ENCODE data around the gene NAA25.

The NAA25 gene

GRCh38 chr12:112108202-112109079 is at the start of gene NAA25:
NAA25 (minus strand) TSS chr12:112108783; CDS start chr12:112108773, 10 bp downstream.
- DNase-seq = peak; percentile 82

- DNase-seq = no peak
Measured at GRCh38 chr12:112153893-112154219, 45.3 kb upstream of the NAA25 start.

GRCh38 chr12:112153181-112153892 is 44.8 kb upstream of the NAA25 start:
- DNase-seq = no peak

DNA sequence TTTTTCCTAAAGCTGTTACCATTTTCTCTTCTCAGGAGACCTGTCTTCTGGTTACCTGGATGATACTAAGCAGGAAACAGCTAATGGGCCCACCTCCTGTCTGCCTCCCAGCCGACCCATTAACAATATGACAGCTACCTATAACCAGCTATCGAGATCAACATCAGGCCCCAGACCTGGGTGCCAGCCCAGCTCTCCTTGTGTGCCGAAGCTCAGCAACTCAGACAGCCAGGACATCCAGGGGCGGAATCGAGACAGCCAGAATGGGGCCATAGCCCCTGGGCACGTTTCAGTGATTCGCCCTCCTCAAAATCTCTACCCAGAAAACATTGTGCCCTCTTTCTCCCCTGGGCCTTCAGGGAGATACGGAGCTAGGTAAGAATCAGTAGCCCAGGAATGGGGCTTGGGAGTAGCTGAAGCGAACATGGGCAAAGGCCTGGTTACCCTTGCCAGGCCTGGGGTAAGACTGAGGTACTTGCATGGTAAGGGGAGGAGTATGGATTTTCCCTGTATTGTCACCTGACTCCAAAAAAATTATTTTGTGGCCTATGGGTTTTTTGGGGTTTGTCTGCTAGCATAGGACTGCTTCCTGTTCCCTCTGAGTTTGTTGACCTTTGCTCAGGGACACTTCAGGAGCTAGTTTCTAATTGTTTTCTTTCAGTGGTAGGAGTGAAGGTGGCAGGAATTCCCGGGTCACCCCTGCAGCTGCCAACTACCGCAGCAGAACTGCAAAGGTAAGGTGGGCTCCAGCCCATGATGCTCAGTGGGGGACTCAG is 43.4 kb upstream of the NAA25 start:
- DNase-seq = no peak

DNA sequence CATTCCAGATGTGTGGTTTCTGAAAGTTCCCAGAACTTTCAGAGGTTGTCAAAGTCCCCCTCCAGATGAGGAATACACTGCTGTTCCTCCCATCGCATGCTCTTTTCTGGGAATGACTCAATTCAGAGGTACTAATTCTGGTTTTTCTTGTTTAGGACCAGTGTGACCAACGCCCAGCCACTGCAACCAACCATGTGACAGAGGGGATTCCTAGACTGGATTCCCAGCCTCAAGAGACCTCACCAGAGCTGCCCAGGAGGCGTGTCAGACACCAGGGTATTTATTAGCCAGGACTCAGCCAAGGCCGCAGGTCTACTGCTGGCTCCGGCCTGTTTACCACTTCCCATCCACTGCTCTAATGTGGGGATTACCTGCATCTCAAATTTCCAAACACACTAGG is 41.0 kb upstream of the NAA25 start:
- no peak for DNase-seq

GRCh38 chr12:112148031-112148513 is 39.5 kb upstream of the NAA25 start:
- DNase-seq = peak; percentile 43

DNA sequence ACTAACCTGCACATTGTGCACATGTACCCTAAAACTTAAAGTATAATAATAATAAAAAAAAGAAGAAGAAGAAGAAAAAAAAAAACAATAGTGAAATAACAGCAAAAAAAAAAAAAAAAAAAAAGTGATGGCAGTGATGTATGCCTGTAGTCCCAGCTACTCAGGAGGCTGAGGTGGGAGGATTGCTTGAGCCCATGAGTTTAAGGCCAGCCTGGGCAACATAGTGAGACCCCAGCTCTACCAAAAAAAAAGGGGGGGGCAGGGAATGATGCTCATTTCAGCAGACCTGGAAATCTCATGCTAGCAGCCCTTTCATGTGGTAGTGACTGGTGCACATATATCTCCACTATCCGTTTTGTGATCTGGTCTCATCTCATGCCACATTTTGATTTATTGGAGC is 37.5 kb upstream of the NAA25 start:
- DNase-seq = no peak

DNA sequence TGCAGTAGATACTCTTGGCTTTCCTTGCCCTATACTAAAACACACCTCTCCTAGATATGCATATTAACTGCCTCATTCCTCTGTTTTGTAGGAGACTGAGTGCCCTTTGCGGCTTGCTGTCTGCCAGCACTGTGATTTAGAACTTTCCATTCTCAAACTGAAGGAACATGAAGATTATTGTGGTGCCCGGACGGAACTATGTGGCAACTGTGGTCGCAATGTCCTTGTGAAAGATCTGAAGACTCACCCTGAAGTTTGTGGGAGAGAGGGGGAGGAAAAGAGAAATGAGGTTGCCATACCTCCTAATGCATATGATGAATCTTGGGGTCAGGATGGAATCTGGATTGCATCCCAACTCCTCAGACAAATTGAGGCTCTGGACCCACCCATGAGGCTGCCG is 32.1 kb upstream of the NAA25 start:
- no peak for DNase-seq

GRCh38 chr12:112134731-112135130 is 26.1 kb upstream of the NAA25 start:
- no peak for DNase-seq

DNA sequence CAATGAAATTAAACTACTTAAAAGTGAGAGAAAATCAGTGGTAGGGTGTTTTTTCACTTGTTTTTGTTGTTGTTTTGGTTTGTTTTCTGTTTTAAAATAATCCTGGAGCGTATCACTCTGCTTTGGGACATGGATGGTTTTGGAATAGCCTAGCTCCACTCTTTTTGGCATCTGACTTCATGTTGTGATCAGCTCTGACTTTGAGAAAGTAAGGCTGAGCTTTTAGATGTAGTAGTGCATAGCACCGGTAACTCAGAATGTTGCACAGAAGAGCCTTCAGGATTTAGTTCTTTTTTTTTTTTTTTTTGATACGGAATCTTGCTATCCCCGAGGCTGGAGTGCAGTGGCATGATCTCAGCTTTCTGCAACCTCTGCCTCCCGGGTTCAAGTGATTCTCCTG is 24.8 kb upstream of the NAA25 start:
- no peak for DNase-seq

- no peak for DNase-seq
Measured at GRCh38 chr12:112131686-112132085, 23.1 kb upstream of the NAA25 start.

DNA sequence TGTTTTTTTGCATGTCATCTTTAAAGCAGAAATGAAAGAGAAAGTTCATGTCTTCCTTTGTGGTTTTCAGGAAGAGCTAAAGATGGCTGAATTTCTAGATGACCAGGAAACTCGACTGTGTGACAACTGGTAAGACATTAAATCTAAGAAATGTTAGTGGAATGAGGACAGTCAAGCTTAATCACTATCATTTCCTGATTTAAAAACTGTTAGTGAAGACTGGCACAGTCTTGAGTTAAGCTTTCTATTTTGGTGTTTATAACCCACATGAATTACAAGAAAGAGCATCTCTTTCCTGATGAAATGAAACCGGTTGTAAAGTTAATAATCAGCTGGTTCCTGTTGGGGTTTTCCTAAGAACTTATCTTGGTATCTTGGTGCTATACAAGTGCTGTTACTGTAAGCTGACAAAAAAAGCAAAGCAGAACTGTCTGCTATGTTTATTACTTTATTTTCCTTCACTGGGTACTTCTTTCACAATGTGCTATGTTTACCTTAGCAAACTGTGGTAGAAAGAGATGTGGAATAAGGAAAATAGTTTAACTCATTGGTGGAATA is 21.9 kb upstream of the NAA25 start:
- DNase-seq = no peak

GRCh38 chr12:112126911-112127310 is 18.3 kb upstream of the NAA25 start:
- DNase-seq = no peak

DNA sequence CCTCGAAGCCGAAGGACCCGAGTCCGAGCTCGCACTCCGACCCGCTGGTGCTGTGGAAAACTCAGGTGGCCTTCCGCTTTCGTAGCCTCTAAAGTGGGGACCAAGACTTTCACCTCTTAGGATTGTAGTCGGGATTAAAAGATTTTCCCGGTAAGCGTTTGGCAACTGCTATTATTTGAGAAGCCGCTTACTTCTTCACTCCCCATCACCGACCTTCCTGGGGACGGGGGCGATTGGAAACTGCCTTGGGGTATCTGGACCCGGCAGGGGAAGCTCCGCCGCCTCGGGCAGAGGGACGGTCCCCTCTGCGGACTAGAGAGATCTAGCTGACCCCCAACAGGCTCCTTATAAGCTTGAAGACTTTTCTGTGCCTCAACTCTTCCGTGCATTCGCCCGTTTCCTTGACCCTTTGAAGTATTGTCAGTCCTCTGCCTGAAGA is 17.4 kb upstream of the NAA25 start:
- peak; percentile 15 for DNase-seq

DNA sequence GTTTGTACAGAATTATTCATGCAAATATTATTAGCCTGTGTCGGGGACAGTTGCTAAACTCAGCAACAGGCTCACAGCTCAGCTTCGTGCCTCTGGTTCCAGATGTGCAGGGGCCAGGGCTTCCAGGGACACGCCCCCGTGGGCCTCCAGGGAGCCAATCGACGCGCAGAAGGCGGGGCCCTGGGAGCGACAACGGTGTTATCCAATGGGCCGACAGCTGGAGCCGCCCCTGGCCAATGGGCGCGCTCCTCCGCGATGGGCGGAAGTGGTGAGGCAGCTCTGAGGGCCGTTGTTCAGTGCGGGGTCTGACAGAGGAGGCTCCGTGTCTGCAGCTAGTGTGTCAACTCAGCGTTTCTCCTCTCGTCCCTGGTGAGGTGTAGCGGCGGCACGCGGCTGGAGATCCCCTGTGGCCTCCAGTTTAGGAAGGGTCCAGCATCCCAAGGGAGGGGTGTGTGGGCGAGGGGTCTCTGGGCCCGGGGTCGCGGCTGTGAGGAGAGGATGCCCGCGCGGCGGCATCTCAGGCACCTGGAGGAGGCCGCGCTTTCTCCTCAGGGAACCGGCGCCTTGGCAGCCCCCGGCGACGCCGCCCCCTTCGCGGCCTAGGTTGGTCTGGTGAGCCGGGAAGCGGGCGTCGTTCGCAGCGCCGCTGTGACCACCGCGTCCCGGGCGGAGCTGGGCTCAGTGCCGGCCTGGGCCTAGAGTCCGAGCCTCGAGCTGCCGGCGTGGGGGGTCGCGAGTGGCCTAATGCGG is 16.8 kb upstream of the NAA25 start, which contains the start of gene TRAFD1:
Gene TRAFD1 (plus strand): TSS at position 311 of the 750 bp plus-strand sequence. CDS start 4,963 bp downstream, outside the sequence.
- peak; percentile 97 for DNase-seq

DNA sequence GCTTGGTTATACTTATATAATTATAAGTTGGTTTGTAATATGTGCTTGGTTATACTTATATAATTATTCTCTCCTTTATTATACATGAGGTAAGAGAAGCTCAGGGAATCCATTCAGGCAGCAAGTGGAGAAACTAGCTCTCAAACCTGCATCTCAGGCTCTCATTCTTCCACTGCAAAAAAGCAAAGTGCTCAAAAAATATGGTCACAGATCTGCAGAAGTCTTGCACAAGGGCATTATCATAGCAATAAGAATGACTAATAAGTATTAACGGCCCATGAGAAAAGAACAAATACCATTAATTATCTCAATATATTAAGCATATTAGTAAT is 16.3 kb upstream of the NAA25 start:
- no peak for DNase-seq

GRCh38 chr12:112122823-112123690 is 14.5 kb upstream of the NAA25 start:
- peak; percentile 96 for DNase-seq

DNA sequence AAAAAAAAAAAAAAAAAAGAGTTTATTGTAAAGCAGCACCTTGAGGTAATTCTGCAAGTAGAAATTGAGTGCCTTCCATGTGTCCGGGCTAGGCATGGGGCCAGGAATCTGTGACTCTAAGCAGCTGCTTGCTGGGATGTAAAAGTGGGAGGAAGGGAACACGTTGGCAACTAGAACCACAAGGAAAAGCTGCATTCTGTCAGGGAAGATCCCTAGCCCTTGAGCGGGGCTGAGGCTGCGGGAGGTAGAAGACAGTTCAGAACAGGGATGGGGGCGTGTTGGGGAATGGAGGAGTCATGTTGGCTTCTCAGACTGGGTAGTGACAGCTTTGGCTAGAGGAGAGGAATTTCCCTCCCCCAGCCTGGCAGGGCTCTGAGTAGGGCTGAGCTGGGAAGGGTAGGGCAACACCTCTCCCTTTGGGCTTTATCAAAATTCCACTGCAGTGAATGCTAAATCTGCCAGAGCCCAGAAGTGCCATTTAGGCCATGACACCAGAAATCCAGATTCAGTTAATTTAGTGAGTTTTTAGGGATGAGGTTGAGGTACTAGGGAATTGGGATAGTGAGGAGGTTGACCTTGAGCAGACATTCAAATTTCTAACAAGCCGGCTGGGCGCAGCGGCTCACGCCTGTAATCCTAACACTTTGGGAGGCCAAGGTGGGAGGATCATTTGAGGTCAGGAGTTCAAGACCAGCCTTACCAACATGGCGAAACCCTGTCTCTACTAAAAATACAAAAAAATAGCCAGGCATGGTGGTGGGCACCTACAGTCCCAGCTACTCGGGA is 13.4 kb upstream of the NAA25 start:
- peak; percentile 81 for DNase-seq

DNA sequence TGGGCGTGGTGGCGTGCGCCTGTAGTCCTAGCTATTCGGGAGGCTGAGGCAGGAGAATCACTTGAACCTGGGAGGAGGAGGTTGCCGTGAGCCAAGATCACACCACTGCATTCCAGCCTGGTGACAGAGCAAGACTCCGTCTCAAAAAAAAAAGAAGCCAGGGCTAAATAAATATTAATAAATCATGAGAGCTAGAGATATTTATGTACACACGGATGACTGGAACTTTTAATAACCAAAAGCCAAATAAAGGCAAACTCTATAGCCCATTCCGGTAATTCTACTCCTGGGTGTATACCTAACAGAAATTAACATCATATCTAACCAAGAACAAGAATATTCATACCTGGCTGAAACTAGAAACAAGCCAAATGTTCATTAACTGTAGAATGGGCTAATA is 9.1 kb upstream of the NAA25 start:
- peak; percentile 65 for DNase-seq
